IPS-15b (cell line): Measurements from ENCODE around the gene PLEKHA3.
"Not testable (repeated sequence)": the region's sequence is repeated elsewhere in the genome, so short reads cannot be mapped to it uniquely, and the experiment has no call there.

Experiments
- H3K27me3 ChIP-seq: one replicate; pipeline ENCODE4 v1.6.1; 2013; ENCODE audit warnings: low read length; ENCODE audit not compliant: control insufficient read depth, insufficient read depth
- H3K36me3 ChIP-seq: one replicate; pipeline ENCODE4 v1.6.1; 2013; ENCODE audit warnings: low read length; ENCODE audit not compliant: control insufficient read depth, insufficient read depth
- H3K4me1 ChIP-seq: one replicate; pipeline ENCODE4 v1.6.1; 2013; ENCODE audit warnings: mild to moderate bottlenecking, low read length; ENCODE audit not compliant: control insufficient read depth, insufficient read depth
- H3K4me3 ChIP-seq: one replicate; pipeline ENCODE4 v1.5.1; 2013; ENCODE audit warnings: low read depth, low read length
- H3K9ac ChIP-seq: one replicate; pipeline ENCODE4 v1.6.1; 2013; ENCODE audit warnings: low read depth, mild to moderate bottlenecking, low read length
- H3K9me3 ChIP-seq: one replicate; pipeline ENCODE4 v1.6.1; 2013; ENCODE audit warnings: mild to moderate bottlenecking, low read length; ENCODE audit not compliant: control insufficient read depth, insufficient read depth

PLEKHA3 gene

DNA sequence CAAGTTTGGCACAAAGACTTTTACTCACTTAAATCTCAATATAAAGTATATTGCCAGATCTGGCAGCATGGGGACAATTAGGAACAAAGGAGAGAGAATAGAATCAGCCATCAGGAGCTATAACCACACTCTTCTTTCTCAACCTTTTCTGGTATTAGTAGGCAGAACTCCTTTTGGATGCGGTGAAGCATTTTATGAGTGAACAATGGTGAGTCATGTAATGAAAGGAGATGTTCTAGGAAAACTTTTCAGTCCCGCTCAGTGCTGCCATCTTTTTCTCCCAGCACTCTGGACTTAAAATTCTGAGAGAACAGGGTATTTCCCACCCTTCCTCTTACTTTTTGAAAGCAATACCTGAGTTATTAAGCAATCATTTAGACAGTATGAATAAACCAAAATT is 32.2 kb downstream of the PLEKHA3 start:
- Histone ChIP-seq H3K27me3 (no peaks in the 10 kb centered on the region), H3K9ac (no peak overlapping the region), H3K9me3 (no peaks in the 10 kb centered on the region), H3K36me3 (no peaks in the 10 kb centered on the region), H3K4me1 (no peaks in the 10 kb centered on the region), H3K4me3 (no peak overlapping the region)

DNA sequence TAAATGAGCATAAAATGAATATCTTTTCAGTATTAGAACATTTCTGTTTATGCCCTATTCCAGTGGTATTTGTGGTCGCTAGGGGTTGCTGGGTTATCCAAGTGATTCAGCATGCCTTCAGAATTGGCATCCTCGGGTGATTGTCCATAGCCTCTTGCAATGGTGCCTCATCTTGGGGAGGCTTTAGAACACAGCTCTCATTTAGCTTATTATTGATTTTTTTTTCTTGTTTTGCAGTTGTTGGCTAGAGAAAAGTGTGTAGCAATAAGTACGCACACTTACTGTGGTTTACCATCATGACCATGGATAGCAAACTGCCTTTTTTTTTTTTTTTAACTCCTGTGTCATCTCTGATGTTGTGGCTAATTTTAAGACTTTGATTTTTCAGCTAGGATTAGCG is 33.6 kb downstream of the PLEKHA3 start:
- Histone ChIP-seq H3K9me3 (no peaks in the 10 kb centered on the region), H3K27me3 (no peaks in the 10 kb centered on the region), H3K9ac (no peak overlapping the region), H3K4me1 (no peaks in the 10 kb centered on the region), H3K36me3 (no peaks in the 10 kb centered on the region), H3K4me3 (no peak overlapping the region)

DNA sequence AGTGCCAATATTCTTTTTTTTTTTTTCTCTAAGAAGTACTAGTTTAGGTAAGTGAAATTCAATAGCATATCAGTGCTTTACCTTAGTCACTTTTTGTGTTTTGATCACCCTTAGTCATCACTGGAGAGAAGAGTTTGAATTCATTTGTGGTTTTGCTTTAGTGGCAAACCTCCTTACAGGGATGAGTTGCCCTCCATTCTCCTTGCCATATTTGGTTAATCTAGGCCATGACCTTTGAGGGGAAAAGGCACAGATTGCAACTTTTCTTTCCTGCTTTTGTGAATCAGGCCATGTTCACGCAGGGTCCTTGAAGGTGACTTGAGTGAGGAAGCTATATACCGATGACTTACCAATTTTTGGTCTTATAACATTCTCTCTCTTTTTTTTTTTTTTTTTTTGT is 34.4 kb downstream of the PLEKHA3 start:
- Histone ChIP-seq H3K4me3 (no peak overlapping the region), H3K4me1 (no peaks in the 10 kb centered on the region), H3K9me3 (no peaks in the 10 kb centered on the region), H3K27me3 (no peaks in the 10 kb centered on the region), H3K36me3 (no peaks in the 10 kb centered on the region), H3K9ac (no peak overlapping the region)

DNA sequence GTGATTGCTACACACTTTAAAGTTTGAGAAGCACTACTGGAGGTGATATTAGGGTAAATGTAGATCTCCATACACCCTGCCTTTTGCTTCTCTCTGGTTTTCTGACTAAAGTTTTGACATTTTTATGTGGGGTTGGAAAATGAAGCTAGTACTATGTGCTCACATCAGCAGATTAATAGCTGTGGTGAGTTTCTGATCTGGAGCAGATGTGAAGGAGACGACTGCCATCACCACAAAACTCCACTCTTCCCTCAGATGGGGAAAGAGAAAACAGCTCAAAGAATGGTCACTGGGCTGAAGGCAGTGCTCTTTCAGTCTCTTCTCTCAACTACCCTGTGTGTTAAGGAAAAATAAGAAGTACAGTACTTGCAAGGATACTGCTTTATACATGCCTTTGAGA is 37.2 kb downstream of the PLEKHA3 start:
- Histone ChIP-seq H3K36me3 (no peaks in the 10 kb centered on the region), H3K27me3 (no peaks in the 10 kb centered on the region), H3K9ac (no peak overlapping the region), H3K4me3 (no peak overlapping the region), H3K4me1 (no peaks in the 10 kb centered on the region), H3K9me3 (no peaks in the 10 kb centered on the region)

DNA sequence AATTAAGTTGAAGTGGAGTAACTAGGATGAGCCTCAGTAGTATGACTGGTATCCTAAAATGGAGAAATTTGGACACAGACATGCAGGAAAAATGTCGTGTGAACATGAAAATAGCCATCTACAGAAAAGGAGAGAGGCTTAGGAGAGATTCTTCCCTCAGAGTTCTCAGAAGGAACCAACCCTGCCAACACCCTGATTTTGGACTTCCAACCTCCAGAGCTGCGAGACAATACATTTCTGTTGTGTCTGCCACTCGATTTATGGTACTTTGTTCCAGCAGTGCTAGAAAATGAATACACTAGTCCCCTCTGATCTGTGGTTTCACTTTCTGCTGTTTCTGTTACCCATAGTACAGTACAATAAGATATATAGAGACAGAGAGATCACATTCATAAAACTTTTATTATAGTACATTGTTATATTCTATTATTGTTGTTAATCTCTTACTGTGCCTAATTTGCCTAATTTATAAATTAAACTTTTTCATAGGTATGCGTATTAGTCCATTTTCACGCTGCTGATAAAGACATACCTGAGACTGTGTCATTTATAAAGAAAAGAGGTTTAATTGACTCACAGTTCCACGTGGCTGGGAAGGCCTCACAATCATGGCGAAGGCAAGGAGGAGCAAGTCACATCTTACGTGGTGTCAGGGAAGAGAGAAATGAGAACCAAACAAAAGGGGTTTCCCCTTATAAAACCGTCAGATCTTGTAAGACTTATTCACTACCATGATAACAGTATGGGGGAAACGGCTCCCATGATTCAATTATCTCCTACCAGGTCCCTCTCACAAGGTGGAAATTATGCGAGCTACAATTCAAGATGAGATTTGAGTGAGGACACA is 41.3 kb downstream of the PLEKHA3 start:
- Histone ChIP-seq H3K4me1 (no peaks in the 10 kb centered on the region), H3K9me3 (no peaks in the 10 kb centered on the region), H3K36me3 (no peaks in the 10 kb centered on the region), H3K9ac (no peak overlapping the region), H3K4me3 (no peak overlapping the region), H3K27me3 (no peaks in the 10 kb centered on the region)

DNA sequence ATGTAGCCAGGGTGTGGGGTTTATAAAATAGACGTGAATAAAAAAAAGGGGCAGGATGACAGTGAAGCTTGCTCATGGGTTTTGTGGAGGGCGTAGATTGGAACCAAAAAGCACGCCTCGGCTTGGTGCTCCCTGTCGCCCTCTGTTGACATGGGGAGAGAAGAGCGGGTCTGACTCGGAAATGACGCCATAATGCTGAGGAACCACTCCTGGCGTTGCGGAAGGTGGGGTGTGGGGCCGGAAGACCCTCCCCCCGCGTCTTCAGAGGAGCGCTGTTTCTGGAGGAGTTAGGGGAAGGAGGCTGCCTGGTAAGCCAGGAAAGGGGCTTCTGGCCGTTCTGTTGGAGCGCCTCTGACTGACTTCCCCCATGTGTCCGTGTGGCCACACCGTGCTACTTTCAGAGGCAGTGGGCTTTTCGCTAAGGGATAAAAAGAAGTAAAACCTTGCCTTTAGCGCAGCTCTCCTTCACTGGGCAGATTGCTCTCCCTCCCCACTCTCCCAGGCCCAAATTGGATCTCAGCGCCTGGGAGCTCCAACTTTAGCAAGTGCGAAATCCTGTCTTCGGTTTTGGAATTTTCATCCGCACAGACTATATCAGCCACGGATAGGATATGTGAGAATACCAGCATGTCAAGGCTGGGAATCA is 42.8 kb downstream of the PLEKHA3 start:
- no peaks in the 10 kb centered on the region for H3K36me3 ChIP-seq
- H3K9ac ChIP-seq = peak overlapping the region; percentile 97
- no peaks in the 10 kb centered on the region for H3K9me3 ChIP-seq
- peak overlapping the region; percentile 77 for H3K4me3 ChIP-seq
- no peaks in the 10 kb centered on the region for H3K4me1 ChIP-seq
- no peaks in the 10 kb centered on the region for H3K27me3 ChIP-seq

DNA sequence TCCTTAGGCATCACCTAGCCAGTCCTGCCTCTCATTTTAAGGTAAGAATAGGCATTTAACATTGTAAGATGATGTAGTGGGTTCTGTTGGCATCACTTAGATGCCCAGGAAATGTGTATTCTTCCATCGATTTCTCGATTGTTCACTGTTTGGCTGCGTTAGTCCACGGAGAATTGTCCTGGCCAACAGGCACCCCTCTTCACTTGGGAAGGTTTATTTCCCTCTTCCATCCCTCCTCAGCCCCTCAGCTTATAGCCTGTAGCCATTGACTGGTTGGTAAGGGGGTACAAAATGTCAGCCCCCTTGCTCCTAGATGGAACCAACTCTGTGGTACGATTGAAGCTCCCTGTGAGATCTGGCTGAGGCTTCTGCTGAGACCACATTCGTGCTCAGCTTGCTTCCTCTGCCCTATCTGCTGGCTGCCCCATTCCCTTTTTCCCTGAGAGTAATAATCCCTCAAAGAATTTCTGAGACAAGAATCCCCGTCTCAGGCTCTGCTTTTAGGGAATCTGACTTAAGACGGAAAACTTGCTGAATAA is 43.4 kb downstream of the PLEKHA3 start:
- peak overlapping the region; percentile 97 for H3K9ac ChIP-seq
- H3K4me3 ChIP-seq = peak overlapping the region; percentile 77
- H3K4me1 ChIP-seq = no peaks in the 10 kb centered on the region
- no peaks in the 10 kb centered on the region for H3K27me3 ChIP-seq
- H3K9me3 ChIP-seq = no peaks in the 10 kb centered on the region
- no peaks in the 10 kb centered on the region for H3K36me3 ChIP-seq

DNA sequence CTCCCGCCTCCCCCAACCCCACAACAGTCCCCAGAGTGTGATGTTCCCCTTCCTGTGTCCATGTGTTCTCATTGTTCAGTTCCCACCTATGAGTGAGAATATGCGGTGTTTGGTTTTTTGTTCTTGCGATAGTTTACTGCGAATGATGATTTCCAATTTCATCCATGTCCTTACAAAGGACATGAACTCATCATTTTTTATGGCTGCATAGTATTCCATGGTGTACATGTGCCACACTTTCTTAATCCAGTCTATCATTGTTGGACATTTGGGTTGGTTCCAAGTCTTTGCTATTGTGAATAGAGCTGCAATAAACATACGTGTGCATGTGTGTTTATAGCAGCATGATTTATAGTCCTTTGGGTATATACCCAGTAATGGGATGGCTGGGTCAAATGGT is 44.8 kb downstream of the PLEKHA3 start:
- not testable (repeated sequence) for H3K36me3 ChIP-seq, H3K9ac ChIP-seq, H3K27me3 ChIP-seq, H3K4me3 ChIP-seq, H3K9me3 ChIP-seq, H3K4me1 ChIP-seq

DNA sequence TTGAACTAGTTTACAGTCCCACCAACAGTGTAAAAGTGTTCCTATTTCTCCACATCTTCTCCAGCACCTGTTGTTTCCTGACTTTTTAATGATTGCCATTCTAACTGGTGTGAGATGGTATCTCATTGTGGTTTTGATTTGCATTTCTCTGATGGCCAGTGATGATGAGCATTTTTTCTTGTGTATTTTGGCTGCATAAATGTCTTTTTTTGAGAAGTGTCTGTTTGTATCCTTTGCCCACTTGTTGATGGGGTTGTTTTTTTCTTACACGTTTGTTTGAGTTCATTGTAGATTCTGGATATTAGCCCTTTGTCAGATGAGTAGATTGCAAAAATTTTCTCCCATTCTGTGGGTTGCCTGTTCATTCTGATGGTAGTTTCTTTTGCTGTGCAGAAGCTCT is 45.2 kb downstream of the PLEKHA3 start:
- H3K9me3 ChIP-seq, H3K27me3 ChIP-seq, H3K4me1 ChIP-seq, H3K9ac ChIP-seq, H3K36me3 ChIP-seq, H3K4me3 ChIP-seq: not testable (repeated sequence)

DNA sequence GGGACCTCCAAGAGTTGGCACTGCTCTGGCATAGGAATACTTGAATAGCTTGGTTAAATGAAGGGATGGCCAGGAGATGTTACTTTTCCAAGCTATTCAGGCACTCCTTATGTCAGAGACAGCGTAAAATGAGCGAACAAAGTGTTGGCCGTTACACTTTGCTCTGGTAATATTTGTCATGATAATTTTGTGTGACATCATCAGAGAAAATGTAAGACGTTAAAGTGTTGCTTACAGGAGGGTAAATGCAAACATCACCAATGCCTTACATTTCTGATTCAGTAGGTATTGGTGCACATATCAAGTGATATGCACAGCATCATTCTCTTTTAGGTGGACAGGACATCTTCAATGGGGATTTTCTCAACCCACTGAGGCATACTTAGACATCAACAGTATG is 46.0 kb downstream of the PLEKHA3 start:
- Histone ChIP-seq H3K4me1 (no peaks in the 10 kb centered on the region), H3K27me3 (no peaks in the 10 kb centered on the region), H3K36me3 (no peaks in the 10 kb centered on the region), H3K9ac (no peak overlapping the region), H3K9me3 (no peaks in the 10 kb centered on the region), H3K4me3 (no peak overlapping the region)

DNA sequence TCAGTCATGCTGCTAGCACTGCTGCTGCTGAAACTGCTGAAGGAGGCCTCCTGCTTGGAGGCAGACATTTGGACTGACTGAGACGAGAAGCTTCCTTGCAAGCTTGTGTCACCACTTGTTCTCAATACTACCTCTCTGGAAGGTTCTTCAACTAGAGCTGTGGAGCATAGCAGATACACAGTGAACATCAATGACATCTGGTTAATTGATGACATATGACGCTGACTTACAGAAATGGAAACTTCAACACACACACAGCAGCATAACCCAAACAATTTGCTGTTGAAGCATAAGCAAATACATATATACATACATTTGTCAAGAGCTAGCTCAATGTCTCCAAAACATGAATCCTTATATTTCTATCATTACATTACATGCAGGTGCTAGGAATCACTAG is 47.3 kb downstream of the PLEKHA3 start:
- Histone ChIP-seq H3K9me3 (no peaks in the 10 kb centered on the region), H3K27me3 (no peaks in the 10 kb centered on the region), H3K4me3 (no peak overlapping the region), H3K4me1 (no peaks in the 10 kb centered on the region), H3K36me3 (peaks cover 3% of the 10 kb centered on the region), H3K9ac (no peak overlapping the region)

DNA sequence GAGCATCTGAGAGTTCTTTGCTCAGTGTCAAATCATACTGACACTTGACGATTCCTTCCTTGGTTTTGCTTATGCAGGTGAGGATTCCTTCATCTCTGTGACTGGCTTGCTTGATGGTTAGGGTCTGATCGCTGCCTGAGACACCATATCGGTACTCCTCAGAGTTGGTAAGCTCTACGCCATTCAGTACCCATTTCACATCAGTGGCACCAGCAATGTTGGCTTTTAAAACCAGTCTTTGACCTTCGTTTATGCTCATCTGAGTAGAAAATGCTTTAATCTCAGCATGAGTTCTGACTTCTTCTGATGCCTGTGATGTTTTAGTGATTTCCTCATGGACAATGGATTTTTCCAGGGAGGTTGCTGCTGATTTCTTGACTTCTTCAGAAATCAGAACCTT is 48.4 kb downstream of the PLEKHA3 start:
- H3K4me3 ChIP-seq = no peak overlapping the region
- H3K36me3 ChIP-seq = peaks cover 10% of the 10 kb centered on the region

More for the DNA sequence above, 48.4 kb downstream of the PLEKHA3 start:
- no peaks in the 10 kb centered on the region for H3K9me3 ChIP-seq
- H3K27me3 ChIP-seq = no peaks in the 10 kb centered on the region
- H3K4me1 ChIP-seq = no peaks in the 10 kb centered on the region
- H3K9ac ChIP-seq = no peak overlapping the region
